ENCODE measurements around the gene NANOS3.

DNA sequence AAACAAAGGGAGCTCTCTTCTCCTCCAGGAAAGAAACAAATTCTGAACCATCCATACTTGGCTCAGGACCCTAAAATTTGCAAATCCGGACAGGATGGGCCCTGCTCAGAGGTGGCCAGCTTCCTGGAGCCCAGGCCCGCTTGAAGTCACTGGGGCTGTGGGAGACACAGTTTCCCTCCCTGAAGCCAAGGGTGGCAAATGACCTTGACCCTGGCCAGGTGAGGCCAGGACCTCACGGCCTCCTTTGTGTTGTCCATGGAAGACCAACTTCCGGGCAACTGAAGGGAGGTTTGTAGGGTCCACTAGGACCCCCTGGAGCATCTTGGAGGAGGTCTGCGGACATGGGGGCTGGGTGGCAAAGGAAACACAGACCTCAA is 5.5 kb downstream of the NANOS3 start:
- TF ChIP-seq POLR2A (IDR thresholded peaks at IDR 0.05) (no peak), POLR2AphosphoS5 (IDR thresholded peaks at IDR 0.05) (no peak), EP300 (IDR thresholded peaks at IDR 0.05; ENCODE audit: low read depth) (no peak)
- TF ChIP-seq, protein P1, sequence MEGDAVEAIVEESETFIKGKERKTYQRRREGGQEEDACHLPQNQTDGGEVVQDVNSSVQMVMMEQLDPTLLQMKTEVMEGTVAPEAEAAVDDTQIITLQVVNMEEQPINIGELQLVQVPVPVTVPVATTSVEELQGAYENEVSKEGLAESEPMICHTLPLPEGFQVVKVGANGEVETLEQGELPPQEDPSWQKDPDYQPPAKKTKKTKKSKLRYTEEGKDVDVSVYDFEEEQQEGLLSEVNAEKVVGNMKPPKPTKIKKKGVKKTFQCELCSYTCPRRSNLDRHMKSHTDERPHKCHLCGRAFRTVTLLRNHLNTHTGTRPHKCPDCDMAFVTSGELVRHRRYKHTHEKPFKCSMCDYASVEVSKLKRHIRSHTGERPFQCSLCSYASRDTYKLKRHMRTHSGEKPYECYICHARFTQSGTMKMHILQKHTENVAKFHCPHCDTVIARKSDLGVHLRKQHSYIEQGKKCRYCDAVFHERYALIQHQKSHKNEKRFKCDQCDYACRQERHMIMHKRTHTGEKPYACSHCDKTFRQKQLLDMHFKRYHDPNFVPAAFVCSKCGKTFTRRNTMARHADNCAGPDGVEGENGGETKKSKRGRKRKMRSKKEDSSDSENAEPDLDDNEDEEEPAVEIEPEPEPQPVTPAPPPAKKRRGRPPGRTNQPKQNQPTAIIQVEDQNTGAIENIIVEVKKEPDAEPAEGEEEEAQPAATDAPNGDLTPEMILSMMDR (IDR thresholded peaks at IDR 0.05): no peak

Measured in transverse colon (tissue), 4 donors.